Mesothelial cell of epicardium (in vitro differentiated cells): ENCODE measurements around the gene TCF4. TPM values are rescaled to one million over a fixed set of nuclear protein-coding genes. Genes with fewer than 3 reads are reported as not detected.

ENCODE experiments used
- DNase-seq, 2 experiments: peaks; one replicate each; pipeline ENCODE4 v3.0.0; 2021; ENCODE audit warnings: low spot score in 2 of 2; ENCODE audit not compliant: unreplicated experiment in 2 of 2
- H3K27ac Mint-ChIP-seq: 2 replicates; pipeline ENCODE4 v1.8.0; 2021; ENCODE audit warnings: mixed read lengths
- H3K27me3 Mint-ChIP-seq: 2 replicates; pipeline ENCODE4 v1.8.0; 2021; ENCODE audit warnings: low read depth, mixed read lengths
- H3K36me3 Mint-ChIP-seq: 2 replicates; pipeline ENCODE4 v1.8.0; 2021; ENCODE audit warnings: mixed read lengths
- H3K4me1 Mint-ChIP-seq: 2 replicates; pipeline ENCODE4 v1.8.0; 2021; ENCODE audit warnings: mixed read lengths
- H3K4me3 Mint-ChIP-seq: 2 replicates; pipeline ENCODE4 v1.8.0; 2021; ENCODE audit warnings: mild to moderate bottlenecking, moderate library complexity, mixed read lengths
- H3K9me3 Mint-ChIP-seq: 2 replicates; pipeline ENCODE4 v1.8.0; 2021; ENCODE audit warnings: mixed read lengths
- CTCF ChIP-seq: fragments of 200-600 bp; sonication (generic); IDR thresholded peaks from one replicate; pipeline ENCODE4 v1.5.0; 2021; ENCODE audit warnings: antibody characterized with exemption; ENCODE audit not compliant: unreplicated experiment
- total RNA-seq: library from RNA; stranded (reverse); gene quantifications from 3 replicates; pipeline ENCODE4 v1.2.1, GENCODE V29; 2021

Gene TCF4
- total RNA-seq, 1 donor from 2014 or later: 224 TPM

DNA sequence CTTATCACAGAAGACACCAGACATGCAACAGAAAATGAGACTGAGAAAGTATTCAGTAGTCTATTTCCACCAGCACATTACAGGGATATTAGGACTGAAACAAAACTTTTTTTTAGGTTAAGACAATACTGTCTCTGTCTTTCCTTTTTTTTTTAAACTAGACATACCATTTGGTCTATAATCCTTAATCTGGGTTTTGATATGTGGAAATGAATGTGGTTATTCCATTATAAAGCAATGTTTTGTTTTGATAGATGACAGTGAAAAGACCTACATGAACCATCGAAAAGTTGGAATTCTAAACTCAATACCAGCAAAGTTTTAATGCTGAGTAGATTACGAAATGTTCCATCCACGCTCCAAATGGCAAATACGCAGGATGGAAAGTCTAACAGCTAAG is 123.4 kb downstream of the TCF4 start:
- Mint-ChIP-seq H3K4me3 (no peak overlapping the region), H3K4me1 (peaks cover 50% of the 10 kb centered on the region), H3K27me3 (no peaks in the 10 kb centered on the region), H3K27ac (no peak overlapping the region), H3K36me3 (peaks cover 8% of the 10 kb centered on the region), H3K9me3 (no peaks in the 10 kb centered on the region)
- TF ChIP-seq CTCF: no peak
- no peak for DNase-seq

DNA sequence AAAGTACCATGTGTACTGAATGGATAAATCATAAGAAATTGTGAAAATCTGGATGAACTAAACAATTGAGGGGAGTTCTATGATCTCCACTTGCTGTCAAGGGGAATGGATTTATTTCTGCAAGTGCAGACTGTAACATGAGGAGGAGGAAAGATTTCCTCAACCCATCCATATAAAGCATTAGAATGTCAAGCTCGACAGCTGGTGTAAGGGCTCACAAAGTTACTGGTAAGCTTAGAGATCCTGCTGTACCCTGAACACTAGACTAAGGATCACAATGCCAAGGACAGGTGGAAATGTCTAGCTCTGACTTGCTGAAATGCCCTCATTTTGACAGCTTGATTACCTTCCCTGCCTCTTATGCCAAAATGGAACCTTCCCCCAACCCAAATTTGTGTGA is 125.3 kb downstream of the TCF4 start:
- no peak for TF ChIP-seq CTCF

GRCh38 chr18:55461848-55462247 is 126.1 kb downstream of the TCF4 start:
- no peak for DNase-seq
- Mint-ChIP-seq H3K36me3 (peaks cover 9% of the 10 kb centered on the region), H3K27me3 (no peaks in the 10 kb centered on the region), H3K27ac (no peak overlapping the region), H3K9me3 (no peaks in the 10 kb centered on the region), H3K4me1 (peaks cover 62% of the 10 kb centered on the region), H3K4me3 (no peak overlapping the region)
- TF ChIP-seq CTCF: no peak

More for the DNA sequence above, 125.3 kb downstream of the TCF4 start:
- Mint-ChIP-seq H3K4me1 (peaks cover 65% of the 10 kb centered on the region), H3K27ac (no peak overlapping the region), H3K27me3 (no peaks in the 10 kb centered on the region), H3K9me3 (no peaks in the 10 kb centered on the region), H3K36me3 (peaks cover 9% of the 10 kb centered on the region), H3K4me3 (no peak overlapping the region)
- no peak for DNase-seq

DNA sequence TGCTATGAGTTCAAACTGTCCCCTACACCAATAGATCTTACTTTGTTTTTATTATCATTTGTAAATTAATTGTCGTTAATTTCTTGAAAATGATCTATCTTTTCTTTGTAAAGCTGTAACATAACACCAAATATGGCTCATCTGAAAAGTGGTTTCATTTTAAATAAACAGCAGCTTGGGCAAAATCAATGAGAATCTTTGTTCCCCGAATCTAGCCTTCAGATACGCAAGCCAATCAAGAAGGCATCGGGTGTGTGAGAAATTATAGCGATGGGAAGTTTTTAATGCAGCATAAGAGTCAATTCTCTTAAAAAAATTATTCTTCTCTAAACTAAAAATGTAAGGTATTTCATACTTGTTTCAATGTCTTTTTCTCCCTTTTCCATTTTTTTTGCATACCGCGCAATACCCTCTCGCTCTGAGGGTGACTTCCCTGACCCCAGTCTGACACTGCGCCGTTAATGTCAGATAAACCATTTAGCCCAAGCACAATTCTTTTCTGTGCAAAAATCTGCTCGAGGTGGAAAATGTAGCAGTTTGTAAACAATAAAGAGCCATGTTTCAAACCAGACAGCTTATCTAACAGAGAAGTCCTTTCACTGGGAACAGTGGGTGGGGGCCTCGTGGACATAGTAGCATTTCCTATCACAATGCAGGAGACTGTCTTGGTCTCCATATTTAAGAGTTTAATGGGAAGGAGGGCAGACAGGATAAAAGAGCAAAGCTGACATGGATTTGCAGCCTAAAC is 129.4 kb downstream of the TCF4 start:
- no peak overlapping the region for H3K4me3 Mint-ChIP-seq
- TF ChIP-seq CTCF: no peak
- H3K27me3 Mint-ChIP-seq: no peaks in the 10 kb centered on the region
- peaks cover 6% of the 10 kb centered on the region for H3K36me3 Mint-ChIP-seq
- no peak for DNase-seq
- H3K9me3 Mint-ChIP-seq: no peaks in the 10 kb centered on the region
- peak overlapping the region; percentile 87 for H3K27ac Mint-ChIP-seq
- peaks cover 51% of the 10 kb centered on the region for H3K4me1 Mint-ChIP-seq

- H3K27ac Mint-ChIP-seq: no peak overlapping the region
- H3K4me1 Mint-ChIP-seq: peaks cover 54% of the 10 kb centered on the region
- peaks cover 5% of the 10 kb centered on the region for H3K36me3 Mint-ChIP-seq
- no peaks in the 10 kb centered on the region for H3K9me3 Mint-ChIP-seq
- TF ChIP-seq CTCF: no peak
- DNase-seq: no peak
- H3K27me3 Mint-ChIP-seq: no peaks in the 10 kb centered on the region
- H3K4me3 Mint-ChIP-seq: no peak overlapping the region
Measured at GRCh38 chr18:55457028-55457427, 131.0 kb downstream of the TCF4 start.
